Raji (cell line): ENCODE measurements around the gene SP3.

Source experiments
- POLR2A ChIP-seq: IDR thresholded peaks from 2 replicates; pipeline ENCODE4 v1.6.1; 2011; ENCODE audit warnings: low read depth, low read length, control low read depth; ENCODE audit not compliant: insufficient read depth

Gene SP3

DNA sequence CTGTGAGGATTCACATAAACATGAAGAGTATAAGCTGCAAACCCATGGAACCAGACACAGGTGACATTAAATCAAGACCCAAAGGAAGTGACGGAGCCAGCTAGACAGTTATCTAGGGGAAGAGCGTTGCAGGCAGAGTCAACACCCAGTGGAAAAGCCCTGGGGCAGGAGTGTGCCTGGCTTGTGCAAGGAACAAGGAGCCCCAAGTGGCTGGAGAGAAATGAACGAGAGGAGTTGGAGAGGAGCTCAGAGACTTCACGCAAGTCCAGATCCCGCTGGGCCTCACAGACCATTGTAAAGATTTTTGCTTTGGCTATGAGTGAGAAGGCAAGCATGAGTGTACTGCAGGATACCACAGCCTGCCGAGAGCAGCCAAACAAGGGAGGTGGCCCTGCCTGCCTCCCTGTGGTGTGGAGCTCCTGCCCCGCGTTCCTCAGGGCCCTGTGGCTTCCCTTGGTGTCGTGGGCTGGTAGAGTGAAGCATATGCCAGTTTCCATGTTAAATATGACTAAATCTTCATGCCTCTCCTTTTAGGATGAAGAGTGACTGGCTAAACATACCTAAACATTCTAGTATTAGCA is 88.2 kb downstream of the SP3 start:
- no peak for TF ChIP-seq POLR2A

DNA sequence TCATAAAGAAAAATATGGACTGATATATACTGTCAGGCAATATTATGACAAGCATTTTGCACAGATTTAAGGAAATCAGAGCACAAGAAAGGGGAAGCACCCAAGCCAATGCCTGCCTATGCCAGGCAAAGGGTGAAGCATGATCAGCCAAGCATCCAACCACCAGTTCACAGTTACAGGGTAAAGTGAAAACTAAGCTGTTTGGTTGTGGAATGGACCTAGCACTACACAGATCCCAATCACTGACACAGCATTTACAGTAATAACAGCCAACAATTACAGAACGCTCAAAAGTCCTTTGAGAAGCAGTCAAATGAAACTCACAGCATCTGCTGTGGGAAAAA is 90.3 kb downstream of the SP3 start:
- TF ChIP-seq POLR2A: peak; percentile 46; the same call in 1 of the 2 replicates

DNA sequence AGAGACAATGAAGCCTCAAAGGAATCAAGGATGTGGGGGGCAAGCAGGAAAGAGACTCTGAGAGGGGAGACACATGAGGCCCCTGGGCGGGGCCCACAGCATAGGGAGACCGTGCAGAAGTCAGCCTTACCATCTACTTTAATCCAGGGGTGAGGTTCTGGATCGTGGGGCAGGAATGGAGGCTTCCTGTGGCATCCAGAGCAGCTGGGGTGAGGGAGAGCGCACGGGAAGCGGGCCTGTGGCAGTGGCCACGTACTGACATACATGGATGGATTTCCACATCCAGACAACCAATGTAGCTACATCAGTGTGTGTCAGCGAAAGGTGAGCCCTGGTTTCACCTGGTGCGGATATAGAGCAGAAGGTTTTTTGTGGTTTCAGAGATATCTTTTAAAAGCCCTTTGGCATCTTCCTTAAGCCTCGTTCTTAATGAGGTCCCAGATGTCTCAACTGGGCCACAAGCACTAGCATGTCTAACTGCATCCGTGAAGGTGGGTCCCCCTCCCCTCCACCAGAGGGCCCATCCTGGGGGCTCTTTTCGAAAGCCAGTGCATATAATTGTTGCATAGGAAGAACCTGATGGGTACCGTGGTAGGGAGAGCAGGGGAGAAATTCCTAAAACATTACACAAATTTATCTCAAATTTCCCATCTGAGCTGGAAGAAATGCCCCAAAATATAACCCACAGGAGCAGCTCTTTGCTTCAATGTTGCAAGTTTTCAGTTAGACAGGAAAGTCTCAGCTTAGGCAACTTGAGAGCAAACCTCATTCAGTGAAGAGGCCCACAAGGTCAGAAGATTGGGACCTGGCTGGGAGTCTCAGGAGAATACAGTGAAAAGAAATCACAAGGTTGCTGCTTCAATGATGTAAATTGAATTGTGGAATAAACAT is 90.9 kb downstream of the SP3 start:
- TF ChIP-seq POLR2A: no peak

DNA sequence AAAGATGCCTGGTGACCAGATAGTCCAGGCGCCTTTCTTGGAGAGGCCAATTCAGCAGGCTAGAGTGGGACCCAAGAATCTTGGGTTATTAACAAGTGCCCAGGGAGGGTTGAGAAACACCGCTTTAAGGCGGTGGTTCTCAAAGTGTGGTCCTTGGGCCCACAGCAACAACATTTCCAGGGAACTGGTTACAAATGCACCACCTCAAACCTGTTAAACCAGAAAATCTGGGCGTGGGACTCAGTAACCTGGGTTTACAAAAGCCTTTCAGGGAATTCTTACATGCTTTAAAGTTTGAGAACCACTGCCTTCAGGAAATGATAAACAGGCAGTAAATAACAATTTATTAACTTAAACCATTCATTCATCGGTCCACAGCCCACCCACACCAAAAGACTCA is 92.5 kb downstream of the SP3 start:
- no peak for TF ChIP-seq POLR2A

DNA sequence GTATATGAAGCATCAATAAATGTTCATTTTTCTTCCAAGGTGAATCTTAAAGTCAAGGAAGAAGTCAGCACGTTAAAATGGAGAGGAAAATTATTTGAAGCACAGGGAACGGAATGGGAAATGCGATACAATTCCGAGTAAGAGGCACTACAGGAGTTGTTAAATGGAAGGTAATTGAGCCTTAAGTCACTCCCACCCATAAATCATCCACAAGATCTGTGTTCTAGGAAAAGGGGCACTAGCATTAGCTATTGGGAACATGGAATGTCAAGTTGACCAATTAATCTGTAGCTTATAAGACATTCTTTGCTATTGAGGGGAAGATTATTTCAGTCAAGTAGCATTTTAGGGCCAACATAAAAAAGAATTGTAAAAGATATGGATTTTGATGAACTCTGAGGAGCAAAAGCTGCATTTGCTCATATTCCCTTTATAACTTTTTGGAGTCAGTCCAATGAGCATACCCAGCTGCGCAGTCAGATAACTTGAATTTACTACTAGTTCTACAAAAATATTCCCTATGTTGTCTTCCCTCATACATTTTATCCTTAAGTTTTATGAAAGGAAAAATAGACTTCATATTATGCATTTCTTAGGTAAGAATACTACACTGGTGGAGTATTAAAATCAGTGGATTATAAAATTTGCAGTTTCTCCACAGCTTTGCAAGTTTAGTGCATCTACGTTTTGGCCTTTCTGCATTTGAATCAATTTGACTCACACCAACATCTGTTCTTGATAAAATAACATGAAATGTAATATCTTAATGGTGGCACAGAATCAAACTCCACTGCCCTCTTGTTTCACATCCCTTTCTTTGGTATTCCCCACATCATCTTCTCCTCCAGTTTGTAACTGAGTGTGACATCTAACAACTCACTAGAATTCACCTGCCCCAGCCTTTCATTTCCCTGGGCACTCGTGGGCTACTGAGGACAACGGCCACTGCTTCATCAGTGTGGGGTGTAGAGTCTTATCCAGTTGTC is 95.6 kb downstream of the SP3 start:
- no peak for TF ChIP-seq POLR2A

DNA sequence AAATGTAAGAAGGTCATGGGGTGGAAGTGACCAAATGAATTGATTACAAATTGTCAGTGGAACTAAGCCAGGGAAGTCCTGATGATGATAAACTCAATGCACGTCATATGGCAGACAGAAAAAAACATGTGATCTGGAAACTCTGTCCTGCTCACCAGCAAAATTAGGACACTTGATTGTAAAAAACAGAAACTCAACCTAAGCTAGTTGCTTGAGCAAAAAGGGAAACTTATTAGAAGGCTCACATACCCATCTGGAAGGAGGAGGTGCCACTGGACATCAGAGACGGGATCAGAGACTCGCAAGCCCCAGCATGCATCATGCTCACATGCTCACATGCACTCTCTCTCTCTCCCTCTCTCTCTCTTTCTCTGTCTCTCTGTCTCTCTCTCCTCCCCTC is 96.8 kb downstream of the SP3 start:
- TF ChIP-seq POLR2A: no peak

DNA sequence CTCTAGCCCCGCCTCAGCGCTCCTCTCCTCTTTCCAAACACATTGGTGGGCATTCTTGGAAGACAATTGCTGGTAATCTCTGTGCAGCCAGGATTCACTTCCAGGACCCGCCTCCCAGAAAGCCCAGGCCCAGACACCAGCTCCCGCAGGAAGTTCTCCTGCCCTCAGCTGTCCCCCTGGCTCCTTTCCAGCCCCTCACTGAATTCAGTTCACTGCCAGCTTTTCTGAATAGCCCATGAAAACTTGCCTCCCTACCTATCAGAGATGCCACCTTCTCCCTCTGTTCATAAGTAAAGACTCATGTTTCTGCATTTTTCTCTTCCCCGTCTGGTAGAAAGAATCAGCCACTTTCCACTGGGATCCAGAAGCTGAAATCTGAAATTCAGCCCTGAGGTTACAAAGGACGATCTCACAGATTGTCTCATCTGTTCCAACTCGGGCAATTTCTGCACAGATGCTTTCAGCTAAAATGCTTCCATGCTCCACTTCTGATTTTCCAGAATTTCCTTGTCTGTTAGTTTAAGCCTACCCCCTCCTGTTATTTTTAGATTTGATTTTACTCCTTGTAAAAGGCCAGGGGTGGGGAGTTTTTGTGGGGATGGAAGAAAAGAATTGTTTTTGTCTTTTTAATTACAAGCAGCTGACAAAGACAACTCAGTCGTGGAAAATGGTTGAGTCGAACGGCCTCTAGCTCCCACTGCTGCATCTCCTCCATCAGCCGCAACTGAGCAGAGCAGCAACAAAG is 98.1 kb downstream of the SP3 start:
- no peak for TF ChIP-seq POLR2A

DNA sequence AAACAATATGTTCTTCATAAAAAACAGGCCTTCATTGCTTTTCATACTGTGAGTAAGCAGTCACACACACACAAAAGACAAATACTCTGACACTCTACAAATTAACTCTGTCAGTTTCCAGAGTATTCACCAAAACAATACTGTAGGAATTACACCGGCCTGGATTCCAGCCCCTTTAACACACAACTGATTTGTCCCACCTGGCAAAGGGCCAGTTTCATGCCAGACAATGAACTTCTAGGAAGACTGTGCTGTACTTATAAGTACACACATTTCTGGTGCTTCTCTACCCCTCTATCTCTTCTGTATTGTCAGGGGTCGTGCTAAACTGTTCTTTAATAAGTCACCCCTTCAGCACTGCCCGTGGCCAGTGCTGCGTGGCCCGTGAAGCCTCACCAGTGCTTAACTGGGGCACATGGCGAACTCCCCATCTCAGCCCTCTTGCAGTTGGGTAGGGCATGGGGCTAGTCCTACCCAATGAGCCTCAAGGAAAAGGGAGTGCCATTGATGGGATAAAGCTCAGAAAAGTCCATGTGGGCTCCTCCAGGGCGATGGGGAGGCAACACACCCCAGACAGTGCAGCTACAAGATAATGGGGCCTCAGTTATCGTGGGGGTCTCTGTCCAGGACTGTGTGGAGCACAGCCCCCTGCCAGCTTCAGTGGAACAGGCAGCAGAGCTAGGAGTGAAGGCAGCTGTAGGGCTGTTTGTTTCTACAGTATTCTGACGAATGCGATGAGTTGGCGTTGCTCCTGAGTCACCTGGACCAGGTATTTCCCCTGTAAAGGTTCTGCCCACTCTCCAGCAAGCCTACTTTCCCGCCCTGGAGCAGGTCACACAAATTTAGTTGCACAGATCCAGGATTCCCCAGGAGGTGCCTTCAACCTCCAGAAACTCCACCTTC is 99.0 kb downstream of the SP3 start:
- no peak for TF ChIP-seq POLR2A

DNA sequence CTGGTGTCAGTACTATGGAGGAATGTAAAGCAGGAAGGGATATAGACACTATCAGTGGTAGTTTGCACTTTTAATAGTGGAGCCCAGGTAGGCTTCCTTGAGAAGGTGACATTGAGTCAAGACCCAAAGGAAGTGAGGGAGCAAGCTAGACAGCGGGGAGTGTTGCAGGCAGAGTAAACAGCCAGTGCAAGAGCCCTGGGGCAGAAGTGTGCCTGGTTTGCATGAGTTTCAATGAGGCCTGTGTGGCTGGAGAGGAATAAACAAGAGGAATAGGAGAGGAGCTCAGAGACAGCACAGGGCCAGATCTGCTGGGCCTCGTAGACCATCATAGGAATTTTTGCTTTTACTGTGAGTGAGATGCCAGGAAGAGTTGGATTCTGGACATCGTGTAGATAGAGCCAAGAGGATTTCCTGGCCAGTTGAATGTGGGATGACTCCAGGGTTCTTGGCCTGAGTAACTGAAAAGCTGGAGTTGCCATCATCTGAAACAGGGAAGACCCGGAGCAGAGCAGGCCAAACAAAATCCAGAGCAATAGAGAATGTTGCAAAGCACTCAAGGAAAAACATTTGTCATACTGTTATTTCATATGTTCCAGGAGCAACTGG is 102.5 kb downstream of the SP3 start:
- no peak for TF ChIP-seq POLR2A

DNA sequence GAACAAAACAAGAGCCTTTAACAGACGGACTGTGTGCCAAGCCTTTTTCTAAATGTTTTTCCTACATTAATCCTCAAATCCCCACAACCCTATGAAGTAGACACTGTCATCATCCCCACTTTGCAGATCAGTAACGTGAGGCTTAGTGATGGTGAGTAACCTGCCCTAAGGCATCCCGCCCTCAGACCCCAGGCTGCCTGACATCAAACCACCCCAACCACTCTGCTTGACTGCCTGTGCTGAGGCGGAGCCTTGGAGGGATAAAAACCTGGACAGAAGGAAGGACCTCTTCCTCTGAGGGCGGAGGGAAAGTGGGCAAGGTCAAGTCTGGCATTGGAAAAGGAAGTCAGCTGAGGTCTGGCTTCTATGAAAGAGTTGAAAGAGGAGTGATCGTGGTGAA is 104.6 kb downstream of the SP3 start:
- TF ChIP-seq POLR2A: no peak

DNA sequence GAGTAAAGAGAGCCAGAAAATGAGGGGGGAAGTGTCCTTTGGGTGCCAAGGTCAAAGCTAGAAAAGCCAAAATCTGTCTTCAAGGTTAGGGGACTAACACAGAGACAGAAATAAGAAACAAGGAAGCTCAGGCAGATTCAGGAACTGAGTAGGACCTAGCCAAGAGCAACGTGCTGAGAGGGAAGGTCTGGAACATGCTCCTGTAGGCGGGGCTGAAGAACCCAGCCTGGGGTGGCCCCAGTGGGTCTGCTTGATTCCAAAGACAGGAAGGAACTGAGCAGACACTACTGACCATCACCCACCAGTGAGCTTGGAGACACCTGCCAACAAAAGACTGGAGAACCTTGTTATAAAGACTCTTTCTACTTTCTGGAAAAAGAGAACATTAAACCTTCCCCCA is 105.1 kb downstream of the SP3 start:
- TF ChIP-seq POLR2A: no peak

DNA sequence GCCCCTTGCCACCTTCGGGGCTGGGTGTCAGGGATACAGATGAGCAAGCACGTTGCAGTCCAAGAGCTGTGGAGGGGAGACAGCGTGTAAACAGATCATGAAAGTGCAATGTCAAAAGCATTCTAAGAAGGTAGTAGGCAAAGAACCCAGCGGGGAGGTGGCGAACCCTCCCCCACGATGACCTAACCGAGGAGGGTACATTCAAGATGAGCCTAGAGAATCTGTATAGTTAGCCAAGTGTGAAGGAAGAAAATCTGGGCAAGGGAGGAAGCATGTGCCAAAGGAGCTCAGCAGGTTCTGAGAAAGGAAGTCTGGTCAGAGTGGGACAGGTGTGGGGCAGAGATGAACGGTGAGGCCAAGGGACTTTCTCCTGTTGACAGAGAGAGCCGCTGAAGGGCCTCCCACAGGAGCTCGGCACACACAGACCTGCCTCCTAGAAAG is 106.9 kb downstream of the SP3 start:
- no peak for TF ChIP-seq POLR2A
